HG03159 (cell line): Measurements from ENCODE around the gene ZBTB24.

Source experiments
- ATAC-seq: cut with Tn5 transposase; IDR thresholded peaks from one replicate; pipeline ENCODE4 v1.9.1; 2021; ENCODE audit warnings: mild to moderate bottlenecking, moderate library complexity; ENCODE audit not compliant: unreplicated experiment

ZBTB24 gene

DNA sequence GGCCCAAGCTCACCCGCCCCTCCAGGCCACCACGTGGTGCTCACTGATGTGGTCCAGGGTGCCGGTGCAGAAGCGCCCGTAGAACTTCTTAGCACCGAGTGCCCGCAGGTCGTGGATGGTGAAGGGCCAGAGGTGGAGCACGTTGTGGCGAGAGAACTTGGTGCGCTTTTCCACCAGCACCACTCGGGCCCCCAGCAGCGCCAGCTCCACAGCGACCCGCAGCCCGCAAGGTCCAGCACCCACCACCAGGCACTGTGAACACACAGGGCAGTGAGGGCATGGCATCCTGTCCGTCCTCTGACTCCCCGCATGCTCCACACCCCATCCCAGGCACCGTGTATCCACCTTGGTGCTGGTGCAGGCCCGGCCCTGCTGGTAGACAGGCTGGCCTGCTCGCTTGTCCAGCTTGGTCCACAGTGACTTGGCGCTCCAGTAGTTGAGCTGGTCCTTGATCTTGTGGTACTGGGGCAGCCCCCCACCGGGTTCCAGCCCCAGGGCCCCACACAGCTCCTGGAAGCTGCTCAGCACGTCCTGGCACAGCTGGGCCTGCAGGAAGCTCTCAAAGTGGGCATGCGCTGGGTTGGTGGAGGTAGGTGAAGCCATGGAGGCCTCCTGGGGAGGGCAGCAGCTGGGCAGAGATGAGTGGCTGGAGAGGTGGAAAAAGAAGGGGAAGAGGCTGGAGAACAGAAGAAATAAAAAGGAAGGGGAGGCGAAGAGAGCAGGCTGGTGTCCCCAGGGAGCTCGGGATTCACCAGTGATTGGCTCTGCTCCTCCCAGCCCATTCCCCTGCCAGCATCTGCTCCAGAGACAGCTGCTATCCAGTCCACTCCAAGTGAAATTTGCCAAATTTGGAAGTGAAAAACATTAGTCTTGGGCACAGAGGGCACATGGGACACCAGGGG, 29.2 kb downstream of the ZBTB24 start:
- no peak for ATAC-seq

GRCh38 chr6:109453156-109453555, 29.9 kb downstream of the ZBTB24 start:
- no peak for ATAC-seq

DNA sequence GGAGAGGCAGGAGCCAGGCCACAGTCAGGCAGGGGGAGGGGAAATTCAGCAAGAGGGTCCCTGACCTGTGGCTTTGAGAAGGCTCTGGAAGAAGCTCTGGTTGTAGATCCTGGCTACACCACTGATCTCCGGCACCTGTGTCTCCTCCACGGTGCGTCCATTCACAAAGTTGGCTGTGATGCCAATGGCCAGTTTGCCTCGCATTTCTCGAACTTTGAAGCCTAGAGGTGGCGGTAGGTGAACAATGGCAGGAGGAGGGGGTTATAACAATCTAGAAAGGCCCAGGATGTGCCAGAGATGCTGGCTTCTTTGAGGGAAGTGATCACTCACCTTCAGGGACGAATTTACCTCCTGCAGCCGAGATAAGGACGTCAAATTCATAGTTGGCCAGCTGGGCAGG, 30.8 kb downstream of the ZBTB24 start:
- ATAC-seq, result no peak

DNA sequence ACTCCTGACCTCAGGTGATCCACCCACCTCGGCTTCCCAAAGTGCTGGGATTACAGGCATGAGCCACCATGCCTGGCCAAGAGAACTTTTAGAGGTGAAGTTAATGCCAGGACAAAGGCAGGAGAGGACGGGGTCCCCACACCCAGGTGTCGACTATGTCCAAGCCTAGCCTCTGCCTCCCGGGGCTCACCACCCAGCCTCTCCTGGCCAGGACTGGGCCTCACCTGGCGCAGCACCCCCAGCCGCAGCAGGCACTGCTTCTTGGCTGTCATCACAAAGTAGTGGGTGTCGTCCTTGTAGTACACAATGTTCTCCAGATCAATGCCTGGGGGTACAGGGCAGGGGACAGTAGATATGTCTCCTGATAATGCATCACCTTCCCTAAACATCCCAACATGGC, 31.6 kb downstream of the ZBTB24 start:
- ATAC-seq, result no peak

GRCh38 chr6:109450801-109451200, 32.2 kb downstream of the ZBTB24 start:
- no peak for ATAC-seq

GRCh38 chr6:109449795-109450673, 33.0 kb downstream of the ZBTB24 start:
- ATAC-seq, result no peak

DNA sequence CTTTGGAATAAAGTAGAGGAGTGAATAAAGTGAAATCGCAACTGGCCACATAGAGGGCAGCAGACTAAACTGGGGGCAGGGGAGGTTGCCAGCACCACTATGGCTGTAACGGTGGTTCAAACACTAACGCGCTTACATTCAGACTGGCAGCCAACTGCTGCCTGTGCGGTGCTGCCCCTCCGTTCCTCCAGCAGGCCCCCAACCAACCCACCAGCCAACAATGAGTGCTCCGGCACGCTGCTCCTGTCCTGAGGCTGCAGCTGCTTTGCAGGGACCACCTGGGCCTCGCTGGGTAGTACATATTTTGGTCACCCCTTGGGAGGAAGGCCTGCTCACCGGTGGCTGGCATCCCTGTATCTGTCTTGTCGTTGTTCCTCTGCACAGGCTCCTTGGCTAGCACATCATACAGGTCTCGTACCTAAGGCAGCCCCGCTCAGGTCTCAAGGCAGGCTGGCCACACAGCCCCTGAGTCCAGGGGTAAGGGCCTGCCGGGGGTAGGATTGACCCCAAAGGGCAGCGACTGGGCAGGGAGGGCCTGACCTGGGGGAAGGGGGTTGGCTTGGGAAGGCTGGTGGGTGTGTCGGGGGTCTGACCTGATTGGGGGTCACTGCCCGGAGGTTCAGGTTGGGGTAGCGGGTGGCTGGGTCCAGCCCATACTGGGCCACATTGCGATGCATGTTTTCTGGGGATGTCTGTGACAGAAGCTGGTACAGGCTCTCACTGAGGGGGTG, 33.8 kb downstream of the ZBTB24 start:
- ATAC-seq, result no peak

DNA sequence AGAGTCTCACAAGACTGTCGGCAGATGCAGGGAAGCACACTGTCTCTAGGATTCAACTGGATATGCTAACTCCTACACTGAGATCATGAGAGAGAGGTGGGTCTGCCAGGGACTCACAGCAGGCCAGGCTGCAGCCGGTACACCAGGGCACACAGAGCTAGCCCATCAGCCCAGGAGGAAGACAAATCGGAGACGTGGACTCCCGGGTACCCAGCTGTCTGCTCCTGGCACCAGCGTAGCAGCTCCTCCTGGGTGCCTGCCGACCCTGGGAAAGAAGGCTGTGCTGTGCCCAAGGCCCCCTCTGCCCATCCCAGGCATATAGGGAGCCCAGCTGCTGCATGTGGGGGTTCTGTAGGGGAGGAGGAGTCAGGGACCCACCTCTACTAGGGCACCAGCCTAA, 34.4 kb downstream of the ZBTB24 start:
- ATAC-seq, result no peak

- ATAC-seq, result no peak
Observed at GRCh38 chr6:109447878-109448555, 35.0 kb downstream of the ZBTB24 start.

DNA sequence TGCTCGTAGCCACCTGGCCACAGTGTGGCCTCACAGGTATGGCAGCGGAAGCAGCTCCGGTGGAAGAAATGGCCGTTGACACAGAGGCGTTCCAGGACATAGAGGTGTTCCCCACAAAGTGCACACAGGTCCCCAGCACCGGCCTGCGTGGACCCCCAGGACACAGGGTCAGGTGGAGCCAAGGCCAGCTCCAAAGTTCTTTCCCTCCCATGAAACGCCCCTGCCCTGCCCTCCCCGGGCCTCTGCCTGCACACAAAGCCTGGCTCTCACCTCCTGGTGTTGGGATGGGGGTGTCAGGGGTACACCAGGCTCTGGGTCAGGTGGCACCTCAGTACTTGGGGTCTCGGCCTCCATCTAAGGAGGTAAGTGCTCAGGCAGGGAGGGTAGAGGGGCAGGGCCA, 35.9 kb downstream of the ZBTB24 start:
- no peak for ATAC-seq

DNA sequence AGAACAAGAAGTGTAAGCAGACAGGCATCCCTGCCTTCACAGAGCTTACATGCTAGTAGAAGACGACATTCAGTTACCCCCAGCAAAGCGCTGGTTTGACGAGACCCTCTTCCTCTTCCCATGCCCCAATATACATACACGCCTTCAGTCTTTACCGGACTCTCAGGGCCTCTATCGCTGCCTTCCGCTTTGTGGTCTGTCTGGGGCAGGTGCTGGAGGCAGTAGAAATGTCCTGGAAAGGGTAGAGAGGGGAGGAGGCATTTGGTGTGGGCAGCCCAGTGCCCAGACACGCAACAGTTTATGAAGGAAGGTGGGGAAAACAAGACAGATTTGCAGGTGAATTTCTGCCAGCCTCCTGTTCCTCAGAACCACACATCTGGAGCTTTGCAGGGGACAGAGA, 36.5 kb downstream of the ZBTB24 start:
- no peak for ATAC-seq

GRCh38 chr6:109446072-109446471, 36.9 kb downstream of the ZBTB24 start:
- no peak for ATAC-seq

DNA sequence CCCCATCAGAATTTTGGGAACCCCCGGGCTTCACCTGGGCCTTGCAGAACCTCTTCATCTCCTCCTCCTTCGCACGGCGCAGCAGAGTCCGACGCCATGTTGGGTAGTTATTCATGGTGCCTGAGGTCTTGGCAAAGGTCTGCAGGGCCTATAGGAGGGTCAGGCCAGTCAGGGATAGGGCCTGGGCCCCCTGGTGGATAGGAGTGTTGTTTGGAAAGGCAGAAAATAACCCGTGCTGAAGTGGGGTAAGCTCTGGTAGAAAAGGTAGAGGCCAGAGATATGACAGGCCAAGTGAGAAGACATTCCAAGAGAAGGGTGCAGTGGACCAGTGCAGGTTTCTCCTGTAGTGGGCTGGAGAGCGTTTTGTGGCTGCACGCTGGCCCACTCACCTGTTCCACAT, 37.6 kb downstream of the ZBTB24 start:
- ATAC-seq, result no peak

- ATAC-seq, result no peak
Observed at GRCh38 chr6:109443425-109443950, 39.5 kb downstream of the ZBTB24 start.

DNA sequence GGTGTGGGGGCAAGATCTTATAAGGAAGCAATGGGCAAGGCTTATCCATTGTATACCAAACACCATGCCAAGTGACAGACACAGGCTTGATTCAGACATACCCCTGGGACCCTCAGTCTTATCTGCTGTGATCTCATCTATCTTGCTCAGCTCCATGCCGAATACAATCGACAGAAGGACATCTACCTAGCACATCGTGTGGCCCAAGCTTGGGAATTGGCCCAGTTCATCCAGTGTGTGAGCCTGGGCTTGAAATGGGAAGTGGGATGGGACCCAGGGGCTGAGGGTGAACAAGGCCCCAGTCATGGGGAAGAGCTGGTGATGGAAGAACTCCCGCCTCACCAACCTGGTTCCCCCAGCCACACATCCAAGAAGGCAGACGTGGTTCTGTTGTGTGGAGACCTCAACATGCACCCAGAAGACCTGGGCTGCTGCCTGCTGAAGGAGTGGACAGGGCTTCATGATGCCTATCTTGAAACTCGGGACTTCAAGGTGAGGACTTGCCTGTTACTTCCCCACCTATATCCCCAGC, 40.6 kb downstream of the ZBTB24 start:
- ATAC-seq, result no peak

DNA sequence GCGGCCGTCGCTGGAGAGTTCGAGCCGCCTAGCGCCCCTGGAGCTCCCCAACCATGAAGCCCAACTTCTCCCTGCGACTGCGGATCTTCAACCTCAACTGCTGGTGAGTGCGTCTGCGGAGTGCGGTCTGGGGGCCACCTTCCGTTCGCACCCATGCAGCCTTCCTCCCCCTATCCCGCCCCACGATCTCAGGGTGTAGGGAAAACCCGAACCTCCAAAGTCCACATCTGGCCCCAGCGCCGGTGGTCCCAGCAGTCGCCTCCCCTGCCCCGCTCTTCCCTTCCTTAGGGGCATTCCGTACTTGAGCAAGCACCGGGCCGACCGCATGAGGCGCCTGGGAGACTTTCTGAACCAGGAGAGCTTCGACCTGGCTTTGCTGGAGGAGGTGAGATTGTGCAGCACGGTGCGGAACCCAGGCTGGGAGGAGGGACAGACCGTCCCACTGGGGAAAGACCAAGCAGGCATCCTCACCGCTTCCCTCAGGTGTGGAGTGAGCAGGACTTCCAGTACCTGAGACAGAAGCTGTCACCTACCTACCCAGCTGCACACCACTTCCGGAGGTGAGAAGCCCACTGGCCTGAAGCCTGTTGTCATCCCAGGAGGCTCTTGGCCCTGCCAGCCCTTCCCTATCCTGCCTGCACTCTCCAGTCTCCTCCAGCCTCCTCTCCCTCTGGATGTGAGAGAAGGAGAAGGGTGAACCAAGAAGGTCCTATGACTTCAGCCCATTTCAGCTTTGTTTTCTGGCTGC, 41.8 kb downstream of the ZBTB24 start:
- peak; percentile 35 for ATAC-seq

DNA sequence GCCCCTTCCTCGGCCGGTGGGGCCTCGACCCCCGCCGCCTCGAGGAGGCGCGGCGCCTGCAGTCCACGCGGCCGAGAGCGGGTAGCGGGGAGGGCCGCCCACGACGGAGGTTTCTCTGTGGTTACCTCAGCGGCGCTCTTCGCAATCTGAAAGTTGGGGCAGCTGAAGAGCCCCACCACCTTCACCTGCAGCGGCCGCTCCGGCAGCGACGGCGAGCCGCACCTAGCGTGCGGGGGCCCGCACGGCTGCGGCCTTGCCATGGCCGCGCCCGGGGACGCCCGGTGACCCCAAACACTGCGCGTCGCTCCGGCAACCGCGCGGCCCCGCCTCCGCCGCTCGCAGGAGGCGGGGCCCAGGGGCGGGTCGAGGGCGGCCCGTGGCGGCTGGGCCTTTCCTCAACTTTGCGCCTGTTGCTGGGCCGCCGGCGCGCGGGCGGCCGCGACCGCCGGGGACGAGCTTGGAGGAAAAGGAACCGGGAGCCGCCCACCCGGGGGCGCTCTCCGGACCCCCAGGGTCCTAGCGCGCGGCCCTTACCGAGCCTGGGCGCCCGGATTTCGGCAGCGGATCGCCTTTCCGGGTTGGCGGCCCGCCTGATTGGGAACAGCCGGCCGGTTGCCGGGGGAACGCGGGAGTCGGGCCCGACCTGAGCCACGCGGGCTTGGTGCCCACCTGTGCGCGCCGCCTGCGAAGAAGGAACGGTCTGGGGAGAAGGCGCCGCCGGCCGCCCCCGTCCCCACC, 42.5 kb downstream of the ZBTB24 start, which contains the start of the genes PPIL6 and SMPD2:
Gene PPIL6, minus strand, starts transcription at position 298 of the 738 bp plus-strand sequence. Its CDS starts 38 bp downstream, at position 260.
Gene SMPD2, plus strand, starts transcription at position 394 of the 738 bp plus-strand sequence. CDS start 398 bp downstream, outside the sequence.
- peak; percentile 82 for ATAC-seq

DNA sequence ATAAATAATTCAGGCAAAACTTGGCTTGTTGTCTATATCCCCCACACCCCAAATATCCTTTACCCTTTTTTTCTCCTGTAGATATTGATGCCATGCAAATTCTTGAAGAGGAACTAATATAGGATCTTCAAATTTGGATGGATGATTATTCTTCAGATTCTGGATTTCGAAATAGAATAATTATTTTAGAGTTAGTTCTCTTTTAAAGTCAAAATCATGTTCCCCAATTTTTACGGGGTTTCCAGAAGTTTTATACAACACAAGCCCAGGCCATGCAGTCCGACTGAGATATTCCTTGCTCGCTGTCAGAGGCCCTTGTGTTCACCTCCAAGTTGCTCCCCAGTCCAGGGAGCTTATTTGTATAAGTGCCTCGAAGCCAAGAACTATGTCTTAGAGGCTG, 47.0 kb downstream of the ZBTB24 start:
- no peak for ATAC-seq
